Ascending aorta (tissue), 2 donors: ENCODE data around the gene CFAP58. TPM values are rescaled to one million over a fixed set of nuclear protein-coding genes. Genes with fewer than 3 reads are reported as not detected.

Source experiments
- DNase-seq, 2 donors: peaks; one replicate each; pipeline ENCODE4 v3.0.0-alpha.2; 2019; ENCODE audit warnings: low spot score in 2 of 2
- H3K27ac ChIP-seq, 2 donors: fragments of 200-600 bp; sonication (generic); one replicate each; pipeline ENCODE4 v1.5.1; 2016 to 2017; ENCODE audit warnings: mild to moderate bottlenecking in 1 of 2
- H3K27me3 ChIP-seq: fragments of 200-600 bp; sonication (generic); one replicate; pipeline ENCODE4 v1.5.1; 2017
- H3K36me3 ChIP-seq, 2 donors: fragments of 200-600 bp; sonication (generic); one replicate each; pipeline ENCODE4 v1.5.1; 2016
- H3K4me1 ChIP-seq, 2 donors: fragments of 200-600 bp; sonication (generic); one replicate each; pipeline ENCODE4 v1.5.1; 2016 to 2017; ENCODE audit warnings: mild to moderate bottlenecking in 1 of 2
- H3K4me3 ChIP-seq, 2 donors: fragments of 200-600 bp; sonication (generic); one replicate each; pipeline ENCODE4 v1.5.1; 2016 to 2017; ENCODE audit warnings: mild to moderate bottlenecking in 1 of 2
- H3K9me3 ChIP-seq, 2 donors: fragments of 200-600 bp; sonication (generic); one replicate each; pipeline ENCODE4 v1.5.1; 2016
- CTCF ChIP-seq, 3 experiments: fragments of 200-600 bp in 2 of 3; fragments of 450-650 bp in 1 of 3; sonication (generic) in 2 of 3; IDR thresholded peaks; one replicate each; pipeline ENCODE4 v1.5.1; 2016 to 2019; ENCODE audit warnings: antibody characterized with exemption in 3 of 3, mild to moderate bottlenecking in 1 of 3, moderate library complexity in 1 of 3
- intact Hi-C: fragments of 100-400 bp; cut with DNase I; formaldehyde crosslinking; loops from one replicate; pipeline ENCODE4 v1.15.1; 2023
- total RNA-seq: library from RNA; depleted of rRNA; stranded (reverse); fragments of >200 nt; gene quantifications from one replicate; pipeline ENCODE4 v1.1.0, GENCODE V29; 2016

The CFAP58 gene
- total RNA-seq, 1 donor from 2014 or later, result not detected

GRCh38 chr10:104478380-104478779 lies 124.7 kb downstream of the CFAP58 start:
- Histone ChIP-seq H3K27me3 (no peaks in the 10 kb centered on the region), H3K36me3 (no peaks in the 10 kb centered on the region), H3K4me3 (no peak overlapping the region), H3K9me3 (no peaks in the 10 kb centered on the region), H3K4me1 (peaks cover 0 to 3% of the 10 kb centered on the region in 2 donors), H3K27ac (no peak overlapping the region)
- no peak for TF ChIP-seq CTCF (IDR thresholded peaks at IDR 0.05)
- no peak for DNase-seq
- intact Hi-C loops, result no loop called here

- DNase-seq, result no peak
- no peaks in the 10 kb centered on the region for H3K27me3 ChIP-seq
- H3K4me3 ChIP-seq, result no peak overlapping the region
- no peaks in the 10 kb centered on the region for H3K9me3 ChIP-seq
- no peak for TF ChIP-seq CTCF (IDR thresholded peaks at IDR 0.05)
- intact Hi-C loops, result no loop called here
- no peaks in the 10 kb centered on the region for H3K36me3 ChIP-seq
- no peaks in the 10 kb centered on the region for H3K4me1 ChIP-seq
- H3K27ac ChIP-seq, result peak overlapping the region; percentile 6 to 56
These were observed 126.4 kb downstream of the CFAP58 start for GRCh38 chr10:104479906-104480593.

- DNase-seq, result no peak
- Histone ChIP-seq H3K4me3 (no peak overlapping the region), H3K9me3 (no peaks in the 10 kb centered on the region), H3K4me1 (no peaks in the 10 kb centered on the region), H3K27me3 (no peaks in the 10 kb centered on the region), H3K36me3 (no peaks in the 10 kb centered on the region), H3K27ac (no peak overlapping the region)
- TF ChIP-seq CTCF (IDR thresholded peaks at IDR 0.05), result no peak
- intact Hi-C loops, result no loop called here
These were observed 127.2 kb downstream of the CFAP58 start for GRCh38 chr10:104480797-104481196.

- DNase-seq, result no peak
- peaks cover 0 to 3% of the 10 kb centered on the region in 2 donors for H3K4me1 ChIP-seq
- no peaks in the 10 kb centered on the region for H3K27me3 ChIP-seq
- intact Hi-C loops, result no loop called here
- H3K4me3 ChIP-seq, result no peak overlapping the region
- H3K9me3 ChIP-seq, result no peaks in the 10 kb centered on the region
- no peak for TF ChIP-seq CTCF (IDR thresholded peaks at IDR 0.05)
- no peaks in the 10 kb centered on the region for H3K36me3 ChIP-seq
- no peak overlapping the region for H3K27ac ChIP-seq
These were observed 129.9 kb downstream of the CFAP58 start for GRCh38 chr10:104483582-104483981.

GRCh38 chr10:104485632-104486031 lies 132.0 kb downstream of the CFAP58 start:
- Histone ChIP-seq H3K4me1 (peaks cover 0 to 3% of the 10 kb centered on the region in 2 donors), H3K36me3 (no peaks in the 10 kb centered on the region), H3K27ac (no peak overlapping the region), H3K27me3 (no peaks in the 10 kb centered on the region), H3K9me3 (no peaks in the 10 kb centered on the region), H3K4me3 (no peak overlapping the region)
- intact Hi-C loops, result no loop called here
- TF ChIP-seq CTCF (IDR thresholded peaks at IDR 0.05), result no peak
- no peak for DNase-seq
